K562 (cell line): ENCODE results near the gene GIPC3. TPM values are rescaled to one million over a fixed set of nuclear protein-coding genes. Genes with fewer than 3 reads are reported as not detected.
"Not testable (repeated sequence)": the region's sequence is repeated elsewhere in the genome, so short reads cannot be mapped to it uniquely, and the experiment has no call there.

Experiments used
- ATAC-seq: fragments of 200-7000 bp; cut with Tn5 transposase; 3 replicates; pipeline ENCODE4 v1.9.1; 2020; ENCODE audit warnings: moderate library complexity
- BruUV-seq: library from RNA; stranded (reverse); fragments of 400-500 nt; replicated peaks from 2 replicates; lab custom pipeline; 2021; lab: Mats Ljungman, UMichigan
- CTCF ChIA-PET: fragments of 300-600 bp; formaldehyde crosslinking; extraction: SDS; loops from one replicate; lab custom pipeline; 2021; ENCODE audit warnings: low intra/inter-chr PET ratio; lab: Yijun Ruan, JAX
- POLR2A ChIA-PET: fragments of 300-600, 350-650 bp; sonication (Branson Sonifier 250); formaldehyde crosslinking; extraction: SDS; loops from one replicate; lab custom pipeline; 2021; ENCODE audit warnings: antibody characterized with exemption, inconsistent platforms; lab: Yijun Ruan, JAX
- DNase-seq, 4 experiments: peaks; one replicate each; pipeline versions ENCODE4 v3.0.0 to v3.0.0-alpha.2; 2011 to 2018; ENCODE audit warnings: low spot score in 3 of 4, mixed read lengths in 3 of 4; ENCODE audit errors: extremely low read depth in 1 of 4
- FAIRE-seq: peaks from 2 replicates; lab custom pipeline; 2011; peaks lifted over from hg19 to GRCh38; lab: Jason Lieb, UNC
- H2AFZ ChIP-seq: 2 replicates; pipeline ENCODE4 v1.6.0; 2011; ENCODE audit warnings: low read depth, low read length, control low read depth, inconsistent platforms
- H3K27ac ChIP-seq: fragments of 200-600 bp; 3 replicates; pipeline ENCODE4 v1.8.0; 2011; ENCODE audit warnings: low read depth, mild to moderate bottlenecking, control low read depth, inconsistent platforms, low read length, moderate library complexity, mixed read lengths; ENCODE audit errors: extremely low read depth
- H3K27me3 ChIP-seq, 2 experiments: fragments of 300-600 bp in 1 of 2; 2 replicates in 1 of 2; 3 replicates in 1 of 2; pipeline versions ENCODE4 v1.6.0 to v1.8.0; 2011; ENCODE audit warnings: inconsistent platforms in 2 of 2, low read length in 2 of 2, mild to moderate bottlenecking in 1 of 2, mixed read lengths in 1 of 2, moderate library complexity in 1 of 2; ENCODE audit not compliant: control insufficient read depth in 2 of 2, insufficient read depth in 2 of 2
- H3K36me3 ChIP-seq: fragments of 300-600 bp; 3 replicates; pipeline ENCODE4 v1.8.0; 2011; ENCODE audit warnings: mild to moderate bottlenecking, low read length, inconsistent platforms; ENCODE audit not compliant: control insufficient read depth, insufficient read depth
- H3K4me1 ChIP-seq, 2 experiments: fragments of 200-600 bp in 1 of 2; replicated peaks in 1 of 2; 2 replicates in 1 of 2; 3 replicates in 1 of 2; pipeline versions ENCODE4 v1.5.1 to v1.8.0; 2011; ENCODE audit warnings: inconsistent platforms in 2 of 2, low read length in 2 of 2, mild to moderate bottlenecking in 1 of 2, mixed read lengths in 1 of 2, moderate library complexity in 1 of 2; ENCODE audit not compliant: control insufficient read depth in 2 of 2, insufficient read depth in 2 of 2
- H3K4me2 ChIP-seq: 2 replicates; pipeline ENCODE4 v1.6.1; 2011; ENCODE audit warnings: low read length, control low read depth, inconsistent platforms, mixed read lengths; ENCODE audit not compliant: insufficient read depth
- H3K4me3 ChIP-seq: fragments of 200-600 bp; sonication (generic), shearing (Covaris generic); 2 replicates; pipeline ENCODE4 v1.5.1; 2016; ENCODE audit warnings: control low read depth, inconsistent platforms
- H3K79me2 ChIP-seq: fragments of 200-600 bp; 3 replicates; pipeline ENCODE4 v1.8.0; 2011; ENCODE audit warnings: low read length, inconsistent platforms; ENCODE audit not compliant: control insufficient read depth, insufficient read depth
- H3K9ac ChIP-seq, 2 experiments: 2 replicates each; pipeline versions ENCODE4 v1.6.0 to v1.6.1; 2011; ENCODE audit warnings: low read depth in 2 of 2, low read length in 2 of 2, control low read depth in 1 of 2, inconsistent platforms in 1 of 2, mild to moderate bottlenecking in 1 of 2, mixed read lengths in 1 of 2; ENCODE audit not compliant: insufficient read depth in 1 of 2
- H3K9me1 ChIP-seq: one replicate; pipeline ENCODE4 v1.6.0; 2011; ENCODE audit warnings: inconsistent platforms, mild to moderate bottlenecking, low read length, moderate library complexity; ENCODE audit not compliant: control insufficient read depth, insufficient read depth
- H3K9me3 ChIP-seq: replicated peaks from 2 replicates; pipeline ENCODE4 v1.5.1; 2011; ENCODE audit warnings: low read depth, low read length, inconsistent platforms; ENCODE audit not compliant: control insufficient read depth, insufficient read depth
- H4K20me1 ChIP-seq: replicated peaks from 2 replicates; pipeline ENCODE4 v1.6.1; 2011; ENCODE audit warnings: low read length, inconsistent platforms, mixed read lengths; ENCODE audit not compliant: control insufficient read depth, insufficient read depth
- BRD9 ChIP-seq: fragments of 450-650 bp; IDR thresholded peaks from 2 replicates; pipeline ENCODE4 v1.6.1; 2018; ENCODE audit warnings: low read depth; ENCODE audit not compliant: partially characterized antibody
- IRF1 ChIP-seq: sonication (generic); formaldehyde crosslinking; IDR thresholded peaks from 2 replicates; pipeline ENCODE4 v1.8.0; 2022; ENCODE audit warnings: missing genetic modification reagents, mild to moderate bottlenecking, borderline replicate concordance
- KDM1A ChIP-seq, 2 experiments: fragments of 450-650 bp; IDR thresholded peaks; 2 replicates each; pipeline ENCODE4 v1.6.1; 2016; ENCODE audit warnings: mild to moderate bottlenecking in 2 of 2
- KLF13 ChIP-seq: fragments of 450-650 bp; IDR thresholded peaks from 2 replicates; pipeline ENCODE4 v1.6.1; 2016; ENCODE audit warnings: missing genetic modification characterization, low read depth, mild to moderate bottlenecking, missing compliant biosample characterization, moderate library complexity, borderline replicate concordance
- L3MBTL2 ChIP-seq: fragments of 450-650 bp; IDR thresholded peaks from 2 replicates; pipeline ENCODE4 v1.6.1; 2016; ENCODE audit warnings: mild to moderate bottlenecking, moderate library complexity
- NBN ChIP-seq: fragments of 450-650 bp; IDR thresholded peaks from 2 replicates; pipeline ENCODE4 v1.6.1; 2016; ENCODE audit warnings: low read depth, mild to moderate bottlenecking
- NCOA4 ChIP-seq: fragments of 450-650 bp; IDR thresholded peaks from 2 replicates; pipeline ENCODE4 v1.6.1; 2018; ENCODE audit warnings: mild to moderate bottlenecking; ENCODE audit not compliant: partially characterized antibody
- RCOR1 ChIP-seq, 2 experiments: IDR thresholded peaks; 2 replicates each; pipeline ENCODE4 v1.6.1; 2012; ENCODE audit warnings: low read depth in 2 of 2, low read length in 2 of 2, borderline replicate concordance in 1 of 2, improper control_type of control experiment in 1 of 2
- TOE1 ChIP-seq, 2 experiments: fragments of 450-650 bp in 1 of 2; sonication (generic) in 1 of 2; formaldehyde crosslinking in 1 of 2; IDR thresholded peaks; 2 replicates each; pipeline versions ENCODE4 v1.7.1 to v1.8.0; 2016 to 2022; ENCODE audit warnings: borderline replicate concordance in 2 of 2, mild to moderate bottlenecking in 2 of 2, antibody characterized with exemption in 1 of 2, inconsistent platforms in 1 of 2, low read depth in 1 of 2, missing genetic modification reagents in 1 of 2, moderate library complexity in 1 of 2
- ZBTB49 ChIP-seq: sonication (generic); formaldehyde crosslinking; IDR thresholded peaks from 2 replicates; pipeline ENCODE4 v1.8.0; 2022; ENCODE audit warnings: missing genetic modification reagents, mild to moderate bottlenecking, borderline replicate concordance
- ZNF436 ChIP-seq: fragments of 250-450, 450-650 bp; sonication (Bioruptor Pico); formaldehyde crosslinking; IDR thresholded peaks from 2 replicates; pipeline ENCODE4 v1.7.0; 2020; ENCODE audit warnings: mild to moderate bottlenecking
- WGBS: fragments of 100-300 bp; shearing (Covaris generic); methylation state at CpG from one replicate; pipeline ENCODE4 v1.1.6; 2016; ENCODE audit warnings: low coverage, mixed read lengths; ENCODE audit not compliant: insufficient coverage; ENCODE audit errors: missing lambda C conversion rate; 5-methylcytosine and 5-hydroxymethylcytosine counted together
- in situ Hi-C: fragments of 300-500 bp; cut with MboI; formaldehyde crosslinking; loops from 4 replicates; pipeline ENCODE4 v1.15.0; 2018; ENCODE audit warnings: inconsistent platforms, mixed read lengths
- intact Hi-C: fragments of 100-400 bp; cut with micrococcal nuclease; formaldehyde crosslinking; loops from 2 replicates; pipeline ENCODE4 v1.14.2; 2022
- polyA plus RNA-seq, 8 experiments: library from polyadenylated mRNA; depleted of rRNA in 4 of 8; stranded (reverse) in 5 of 8; unstranded in 3 of 8; fragments of >200 nt; fragmentation: Nextera tagmentation in 2 of 8; fragmentation: Illumina TruSeq in 1 of 8; extraction: Ambion mirVana in 2 of 8; extraction: Trizol in 1 of 8; gene quantifications; 2 replicates each; pipeline versions ENCODE4 v1.2.1 to v1.2.3, GENCODE V29; 2011 to 2014; ENCODE audit warnings: inconsistent platforms in 1 of 8, missing spikeins in 1 of 8
- total RNA-seq, 7 experiments: library from RNA; depleted of rRNA in 6 of 7; stranded (reverse); fragments of >200 nt in 6 of 7; fragmentation: Illumina TruSeq in 2 of 7; extraction: Trizol in 2 of 7; gene quantifications; 2 replicates each; pipeline versions ENCODE4 v1.2.1 to v1.2.3, GENCODE V29; 2011 to 2021; ENCODE audit warnings: low replicate concordance in 1 of 7
- TF ChIP-seq, protein P1 (sequence below): fragments of 450-650 bp; IDR thresholded peaks from 2 replicates; pipeline ENCODE4 v1.6.1; 2016; ENCODE audit warnings: borderline replicate concordance

GIPC3 gene
- total and polyA plus RNA-seq, 9 of the 15 experiments (the other 6 are each of a cell fraction or from before 2014, with no cell fraction given), result 0.03 to 3.6 (median 1.5) TPM; not detected in 1

DNA sequence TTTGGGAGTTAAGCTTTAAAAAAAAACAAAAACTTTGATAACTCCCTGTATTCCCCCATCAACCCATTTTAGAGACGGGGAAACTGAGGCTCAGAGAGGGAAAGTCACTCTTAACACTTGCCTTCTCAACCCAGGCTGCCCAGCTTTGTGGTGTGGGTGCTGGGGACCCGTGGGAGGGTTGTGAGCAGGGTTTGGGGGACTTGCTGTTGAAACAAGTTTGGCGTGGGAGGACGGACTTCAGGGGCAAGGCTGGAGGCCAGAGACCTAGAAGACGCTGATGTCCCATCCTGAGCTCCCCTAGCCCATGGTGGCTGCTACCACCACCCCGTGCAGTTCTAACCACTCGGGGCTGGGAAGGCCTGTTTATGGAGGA lies 42.1 kb downstream of the GIPC3 start (continued):
- TF ChIP-seq ZBTB49 (CRISPR knock-in tag), result 0 out of 2 replicates have a peak, but pooled peaks have one; percentile 40
- TF ChIP-seq NCOA4, result peak; percentile 67
- TF ChIP-seq BRD9, result peak; percentile 77
- TF ChIP-seq KLF13 (tag), result 0 out of 2 replicates have a peak, but pooled peaks have one; percentile 1
- 0 out of 2 replicates have a peak, but pooled peaks have one; percentile 23 for TF ChIP-seq NBN
- TF ChIP-seq ZNF436 (CRISPR knock-in tag), result no peak
- no peak for TF ChIP-seq IRF1 (CRISPR knock-in tag)
- TF ChIP-seq, protein P1, sequence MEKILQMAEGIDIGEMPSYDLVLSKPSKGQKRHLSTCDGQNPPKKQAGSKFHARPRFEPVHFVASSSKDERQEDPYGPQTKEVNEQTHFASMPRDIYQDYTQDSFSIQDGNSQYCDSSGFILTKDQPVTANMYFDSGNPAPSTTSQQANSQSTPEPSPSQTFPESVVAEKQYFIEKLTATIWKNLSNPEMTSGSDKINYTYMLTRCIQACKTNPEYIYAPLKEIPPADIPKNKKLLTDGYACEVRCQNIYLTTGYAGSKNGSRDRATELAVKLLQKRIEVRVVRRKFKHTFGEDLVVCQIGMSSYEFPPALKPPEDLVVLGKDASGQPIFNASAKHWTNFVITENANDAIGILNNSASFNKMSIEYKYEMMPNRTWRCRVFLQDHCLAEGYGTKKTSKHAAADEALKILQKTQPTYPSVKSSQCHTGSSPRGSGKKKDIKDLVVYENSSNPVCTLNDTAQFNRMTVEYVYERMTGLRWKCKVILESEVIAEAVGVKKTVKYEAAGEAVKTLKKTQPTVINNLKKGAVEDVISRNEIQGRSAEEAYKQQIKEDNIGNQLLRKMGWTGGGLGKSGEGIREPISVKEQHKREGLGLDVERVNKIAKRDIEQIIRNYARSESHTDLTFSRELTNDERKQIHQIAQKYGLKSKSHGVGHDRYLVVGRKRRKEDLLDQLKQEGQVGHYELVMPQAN, result peak; percentile 15; the same call in 1 of the 2 replicates
- TF ChIP-seq L3MBTL2, result peak; percentile 24
- peak; percentile 94 to 98 for TF ChIP-seq KDM1A (IDR thresholded peaks at IDR 0.05)
- TF ChIP-seq TOE1 (IDR thresholded peaks at IDR 0.05; ENCODE audit: borderline replicate concordance), result no peak
- TF ChIP-seq TOE1 (CRISPR knock-in tag; IDR thresholded peaks at IDR 0.05; ENCODE audit: borderline replicate concordance, low read depth), result no peak
- TF ChIP-seq RCOR1 (IDR thresholded peaks at IDR 0.05; ENCODE audit: borderline replicate concordance in 1 of 2, low read depth in 2 of 2, low read length in 2 of 2), result peak; percentile 86 to 98; a peak in 3 of 4 replicates

GRCh38 chr19:3628766-3629165 lies 43.5 kb downstream of the GIPC3 start:
- H3K27me3 ChIP-seq, CTCF ChIA-PET, BruUV-seq, DNase-seq, H3K4me2 ChIP-seq, H3K9ac ChIP-seq, H3K9me3 ChIP-seq, ATAC-seq, H3K4me3 ChIP-seq, intact Hi-C loops, H2AFZ ChIP-seq, H3K27ac ChIP-seq, in situ Hi-C loops, POLR2A ChIA-PET, FAIRE-seq, H3K9me1 ChIP-seq: not testable (repeated sequence)
- peaks cover 27% of the 10 kb centered on the region; the same call in 1 of the 3 replicates for H3K36me3 ChIP-seq
- peaks cover 11% of the 10 kb centered on the region; the same call in 1 of the 2 replicates for H4K20me1 ChIP-seq
- peaks cover 0 to 54% of the 10 kb centered on the region in 2 experiments; a peak in 3 of 5 replicates for H3K4me1 ChIP-seq
- WGBS, result 38% methylated on average over 8 of the region's 9 CpGs
- H3K79me2 ChIP-seq, result peaks cover 28% of the 10 kb centered on the region
